ENCODE measurements around the gene CCL11. TPM values are rescaled to one million over a fixed set of nuclear protein-coding genes. Genes with fewer than 3 reads are reported as not detected.

CCL11 gene
- total RNA-seq, 1 experiment from 2014 or later, result not detected

DNA sequence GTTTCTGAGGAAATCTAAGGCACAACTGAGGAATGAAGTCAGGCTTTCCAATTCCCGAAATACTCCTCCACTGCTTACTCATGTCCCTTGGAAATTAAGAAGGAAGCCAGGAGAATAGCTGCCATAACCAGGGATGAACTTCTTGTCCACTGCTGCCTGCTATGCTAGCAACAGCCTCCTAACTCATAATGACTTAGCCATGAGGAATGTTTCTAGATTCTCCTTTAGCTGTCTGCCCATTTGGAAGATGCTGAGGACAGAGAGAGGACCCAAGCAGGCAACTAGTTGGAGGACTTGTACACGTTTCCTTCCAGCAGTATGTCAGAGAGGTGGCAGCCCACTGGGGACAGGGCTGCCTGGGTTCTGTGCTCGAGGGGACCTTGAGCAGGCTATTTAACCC lies 31.4 kb upstream of the CCL11 start:
- TF ChIP-seq, protein P1, sequence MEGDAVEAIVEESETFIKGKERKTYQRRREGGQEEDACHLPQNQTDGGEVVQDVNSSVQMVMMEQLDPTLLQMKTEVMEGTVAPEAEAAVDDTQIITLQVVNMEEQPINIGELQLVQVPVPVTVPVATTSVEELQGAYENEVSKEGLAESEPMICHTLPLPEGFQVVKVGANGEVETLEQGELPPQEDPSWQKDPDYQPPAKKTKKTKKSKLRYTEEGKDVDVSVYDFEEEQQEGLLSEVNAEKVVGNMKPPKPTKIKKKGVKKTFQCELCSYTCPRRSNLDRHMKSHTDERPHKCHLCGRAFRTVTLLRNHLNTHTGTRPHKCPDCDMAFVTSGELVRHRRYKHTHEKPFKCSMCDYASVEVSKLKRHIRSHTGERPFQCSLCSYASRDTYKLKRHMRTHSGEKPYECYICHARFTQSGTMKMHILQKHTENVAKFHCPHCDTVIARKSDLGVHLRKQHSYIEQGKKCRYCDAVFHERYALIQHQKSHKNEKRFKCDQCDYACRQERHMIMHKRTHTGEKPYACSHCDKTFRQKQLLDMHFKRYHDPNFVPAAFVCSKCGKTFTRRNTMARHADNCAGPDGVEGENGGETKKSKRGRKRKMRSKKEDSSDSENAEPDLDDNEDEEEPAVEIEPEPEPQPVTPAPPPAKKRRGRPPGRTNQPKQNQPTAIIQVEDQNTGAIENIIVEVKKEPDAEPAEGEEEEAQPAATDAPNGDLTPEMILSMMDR (IDR thresholded peaks at IDR 0.05; ENCODE audit: unreplicated experiment), result no peak
- no peak for DNase-seq
- no peak overlapping the region for H3K4me3 Mint-ChIP-seq (ENCODE audit: low read depth, unreplicated experiment)
- CTCF ChIA-PET, result no interaction called here
- H3K36me3 Mint-ChIP-seq (ENCODE audit: insufficient read depth, unreplicated experiment), result no peaks in the 10 kb centered on the region
- no peaks in the 10 kb centered on the region for H3K9me3 Mint-ChIP-seq (ENCODE audit: low read depth, unreplicated experiment)
- H3K27ac Mint-ChIP-seq (ENCODE audit: unreplicated experiment), result no peak overlapping the region
- no TSS peak for BruUV-seq (replicated peaks)
- peaks cover 17% of the 10 kb centered on the region for H3K4me1 Mint-ChIP-seq (ENCODE audit: low read depth, unreplicated experiment)
- peaks cover 68% of the 10 kb centered on the region for H3K27me3 Mint-ChIP-seq (ENCODE audit: unreplicated experiment)
- intact Hi-C loops (cut with micrococcal nuclease; ENCODE audit: unreplicated experiment), result no loop called here

DNA sequence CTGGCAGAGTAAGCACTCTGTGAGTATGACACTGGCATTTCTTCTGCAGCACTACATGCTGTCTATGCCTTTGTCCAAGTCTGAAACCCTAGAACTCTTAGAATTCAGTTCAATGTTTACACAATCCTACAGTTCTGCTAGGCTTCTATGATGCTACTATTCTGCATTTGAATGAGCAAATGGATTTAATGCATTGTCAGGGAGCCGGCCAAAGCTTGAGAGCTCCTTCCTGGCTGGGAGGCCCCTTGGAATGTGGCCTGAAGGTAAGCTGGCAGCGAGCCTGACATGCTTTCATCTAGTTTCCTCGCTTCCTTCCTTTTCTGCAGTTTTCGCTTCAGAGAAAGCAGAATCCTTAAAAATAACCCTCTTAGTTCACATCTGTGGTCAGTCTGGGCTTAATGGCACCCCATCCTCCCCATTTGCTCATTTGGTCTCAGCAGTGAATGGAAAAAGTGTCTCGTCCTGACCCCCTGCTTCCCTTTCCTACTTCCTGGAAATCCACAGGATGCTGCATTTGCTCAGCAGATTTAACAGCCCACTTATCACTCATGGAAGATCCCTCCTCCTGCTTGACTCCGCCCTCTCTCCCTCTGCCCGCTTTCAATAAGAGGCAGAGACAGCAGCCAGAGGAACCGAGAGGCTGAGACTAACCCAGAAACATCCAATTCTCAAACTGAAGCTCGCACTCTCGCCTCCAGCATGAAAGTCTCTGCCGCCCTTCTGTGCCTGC lies 30.7 kb upstream of the CCL11 start, which contains the start of gene CCL2:
TSS of gene CCL2 (plus strand) at position 635 of the 730 bp plus-strand sequence. CDS start at position 700, 65 bp downstream.
- TF ChIP-seq, protein P1 (IDR thresholded peaks at IDR 0.05; ENCODE audit: unreplicated experiment), result no peak
- peaks cover 75% of the 10 kb centered on the region for H3K27me3 Mint-ChIP-seq (ENCODE audit: unreplicated experiment)
- DNase-seq, result peak; percentile 28
- H3K9me3 Mint-ChIP-seq (ENCODE audit: low read depth, unreplicated experiment), result no peaks in the 10 kb centered on the region
- no peak within 1 kb of the TSS for H3K27ac Mint-ChIP-seq (ENCODE audit: unreplicated experiment)
- H3K36me3 Mint-ChIP-seq (ENCODE audit: insufficient read depth, unreplicated experiment), result no peaks in the 10 kb centered on the region
- H3K4me3 Mint-ChIP-seq (ENCODE audit: low read depth, unreplicated experiment), result peak within 1 kb of the TSS; percentile 24
- intact Hi-C loops (cut with micrococcal nuclease; ENCODE audit: unreplicated experiment), result no loop called here
- no TSS peak for BruUV-seq (replicated peaks)
- CTCF ChIA-PET, result no interaction called here
- H3K4me1 Mint-ChIP-seq (ENCODE audit: low read depth, unreplicated experiment), result peaks cover 17% of the 10 kb centered on the region

DNA sequence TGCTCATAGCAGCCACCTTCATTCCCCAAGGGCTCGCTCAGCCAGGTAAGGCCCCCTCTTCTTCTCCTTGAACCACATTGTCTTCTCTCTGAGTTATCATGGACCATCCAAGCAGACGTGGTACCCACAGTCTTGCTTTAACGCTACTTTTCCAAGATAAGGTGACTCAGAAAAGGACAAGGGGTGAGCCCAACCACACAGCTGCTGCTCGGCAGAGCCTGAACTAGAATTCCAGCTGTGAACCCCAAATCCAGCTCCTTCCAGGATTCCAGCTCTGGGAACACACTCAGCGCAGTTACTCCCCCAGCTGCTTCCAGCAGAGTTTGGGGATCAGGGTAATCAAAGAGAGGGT lies 30.2 kb upstream of the CCL11 start:
- Mint-ChIP-seq H3K27ac (ENCODE audit: unreplicated experiment) (no peak overlapping the region), H3K36me3 (ENCODE audit: insufficient read depth, unreplicated experiment) (no peaks in the 10 kb centered on the region), H3K4me1 (ENCODE audit: low read depth, unreplicated experiment) (peaks cover 17% of the 10 kb centered on the region), H3K4me3 (ENCODE audit: low read depth, unreplicated experiment) (peak overlapping the region; percentile 24), H3K27me3 (ENCODE audit: unreplicated experiment) (peaks cover 79% of the 10 kb centered on the region), H3K9me3 (ENCODE audit: low read depth, unreplicated experiment) (no peaks in the 10 kb centered on the region)
- DNase-seq, result no peak
- no TSS peak for BruUV-seq (replicated peaks)
- TF ChIP-seq, protein P1 (IDR thresholded peaks at IDR 0.05; ENCODE audit: unreplicated experiment), result no peak
- CTCF ChIA-PET, result no interaction called here
- intact Hi-C loops (cut with micrococcal nuclease; ENCODE audit: unreplicated experiment), result no loop called here

DNA sequence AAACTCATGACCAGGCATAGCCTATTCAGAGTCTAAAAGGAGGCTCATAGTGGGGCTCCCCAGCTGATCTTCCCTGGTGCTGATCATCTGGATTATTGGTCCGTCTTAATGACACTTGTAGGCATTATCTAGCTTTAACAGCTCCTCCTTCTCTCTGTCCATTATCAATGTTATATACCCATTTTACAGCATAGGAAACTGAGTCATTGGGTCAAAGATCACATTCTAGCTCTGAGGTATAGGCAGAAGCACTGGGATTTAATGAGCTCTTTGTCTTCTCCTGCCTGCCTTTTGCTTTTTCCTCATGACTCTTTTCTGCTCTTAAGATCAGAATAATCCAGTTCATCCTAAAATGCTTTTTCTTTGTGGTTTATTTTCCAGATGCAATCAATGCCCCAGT lies 29.7 kb upstream of the CCL11 start:
- peaks cover 79% of the 10 kb centered on the region for H3K27me3 Mint-ChIP-seq (ENCODE audit: unreplicated experiment)
- H3K4me3 Mint-ChIP-seq (ENCODE audit: low read depth, unreplicated experiment), result no peak overlapping the region
- CTCF ChIA-PET, result no interaction called here
- intact Hi-C loops (cut with micrococcal nuclease; ENCODE audit: unreplicated experiment), result no loop called here
- peaks cover 15% of the 10 kb centered on the region for H3K4me1 Mint-ChIP-seq (ENCODE audit: low read depth, unreplicated experiment)
- no peaks in the 10 kb centered on the region for H3K9me3 Mint-ChIP-seq (ENCODE audit: low read depth, unreplicated experiment)
- TF ChIP-seq, protein P1 (IDR thresholded peaks at IDR 0.05; ENCODE audit: unreplicated experiment), result no peak
- no peak overlapping the region for H3K27ac Mint-ChIP-seq (ENCODE audit: unreplicated experiment)
- BruUV-seq (replicated peaks), result no TSS peak
- H3K36me3 Mint-ChIP-seq (ENCODE audit: insufficient read depth, unreplicated experiment), result no peaks in the 10 kb centered on the region
- DNase-seq, result no peak
